HEK293 (cell line): Measurements from ENCODE around the gene TAOK3.

Experiments used
- CTCF ChIA-PET: fragments of 350-600 bp; formaldehyde crosslinking; extraction: SDS; loops from one replicate; lab custom pipeline; 2021; ENCODE audit warnings: antibody characterized with exemption; lab: Yijun Ruan, JAX
- POLR2A ChIA-PET: fragments of 300-600 bp; formaldehyde crosslinking; extraction: SDS; loops from one replicate; lab custom pipeline; 2020; ENCODE audit warnings: antibody characterized with exemption, inconsistent platforms; lab: Yijun Ruan, JAX
- H3K27ac ChIP-seq: fragments of 200-500 bp; sonication (Bioruptor generic); 2 replicates; pipeline ENCODE4 v1.5.1; 2014; ENCODE audit warnings: low read depth, low read length, control low read depth, inconsistent platforms; ENCODE audit errors: extremely low read depth
- H3K36me3 ChIP-seq, 2 experiments: fragments of 200-500 bp in 1 of 2; sonication (Bioruptor generic) in 1 of 2; 1 replicate in 1 of 2; 2 replicates in 1 of 2; pipeline ENCODE4 v1.5.1; 2014 to 2017; ENCODE audit warnings: inconsistent platforms in 2 of 2, low read length in 2 of 2; ENCODE audit not compliant: control insufficient read depth in 2 of 2, insufficient read depth in 1 of 2
- H3K4me1 ChIP-seq: fragments of 200-500 bp; sonication (Bioruptor generic); 2 replicates; pipeline ENCODE4 v1.5.1; 2014; ENCODE audit warnings: mild to moderate bottlenecking, low read length, inconsistent platforms; ENCODE audit not compliant: control insufficient read depth, insufficient read depth
- H3K4me3 ChIP-seq: 2 replicates; pipeline ENCODE4 v1.5.1; 2011; ENCODE audit warnings: low read depth, mild to moderate bottlenecking, control low read depth, low read length, moderate library complexity
- H3K9me3 ChIP-seq: fragments of 200-500 bp; sonication (Bioruptor generic); 2 replicates; pipeline ENCODE4 v1.5.1; 2014; ENCODE audit warnings: low read depth, low read length, inconsistent platforms; ENCODE audit not compliant: control insufficient read depth, insufficient read depth
- GLIS2 ChIP-seq: fragments of 450-650 bp; formaldehyde crosslinking; IDR thresholded peaks from 2 replicates; pipeline ENCODE4 v1.5.1; 2016; ENCODE audit warnings: missing biosample characterization, missing genetic modification characterization
- REPIN1 ChIP-seq: fragments of 450-650 bp; formaldehyde crosslinking; IDR thresholded peaks from 2 replicates; pipeline ENCODE4 v1.5.1; 2017; ENCODE audit warnings: missing biosample characterization, missing genetic modification characterization, low read depth
- SALL2 ChIP-seq: fragments of 450-650 bp; formaldehyde crosslinking; IDR thresholded peaks from 2 replicates; pipeline ENCODE4 v1.5.0; 2017; ENCODE audit warnings: missing biosample characterization, mild to moderate bottlenecking, missing genetic modification characterization, borderline replicate concordance
- WT1 ChIP-seq: fragments of 450-650 bp; formaldehyde crosslinking; IDR thresholded peaks from 2 replicates; pipeline ENCODE4 v1.5.1; 2016; ENCODE audit warnings: missing biosample characterization, missing genetic modification characterization
- ZBTB17 ChIP-seq: fragments of 450-650 bp; formaldehyde crosslinking; IDR thresholded peaks from 2 replicates; pipeline ENCODE4 v1.5.1; 2016; ENCODE audit warnings: missing biosample characterization, missing genetic modification characterization
- ZNF121 ChIP-seq: fragments of 450-650 bp; formaldehyde crosslinking; IDR thresholded peaks from 2 replicates; pipeline ENCODE4 v1.5.1; 2016; ENCODE audit warnings: missing biosample characterization, missing genetic modification characterization
- ZNF175 ChIP-seq: fragments of 450-650 bp; formaldehyde crosslinking; IDR thresholded peaks from 2 replicates; pipeline ENCODE4 v1.5.1; 2016; ENCODE audit warnings: missing biosample characterization, missing genetic modification characterization
- ZNF211 ChIP-seq: fragments of 450-650 bp; formaldehyde crosslinking; IDR thresholded peaks from 2 replicates; pipeline ENCODE4 v1.5.1; 2016; ENCODE audit warnings: low read depth, missing biosample characterization, missing genetic modification characterization
- ZNF214 ChIP-seq: fragments of 450-650 bp; formaldehyde crosslinking; IDR thresholded peaks from 2 replicates; pipeline ENCODE4 v1.5.1; 2017; ENCODE audit warnings: missing biosample characterization, mild to moderate bottlenecking, missing genetic modification characterization, borderline replicate concordance
- ZNF366 ChIP-seq: fragments of 450-650 bp; formaldehyde crosslinking; conservative IDR thresholded peaks from 2 replicates; pipeline ENCODE4 v1.5.1; 2016; ENCODE audit warnings: missing biosample characterization, missing genetic modification characterization
- ZNF600 ChIP-seq: fragments of 450-650 bp; formaldehyde crosslinking; IDR thresholded peaks from 2 replicates; pipeline ENCODE4 v1.5.1; 2016; ENCODE audit warnings: missing biosample characterization, missing genetic modification characterization
- ZNF610 ChIP-seq: fragments of 450-650 bp; formaldehyde crosslinking; IDR thresholded peaks from 2 replicates; pipeline ENCODE4 v1.5.1; 2016; ENCODE audit warnings: missing biosample characterization, missing genetic modification characterization, borderline replicate concordance
- ZNF624 ChIP-seq: fragments of 450-650 bp; formaldehyde crosslinking; IDR thresholded peaks from 2 replicates; pipeline ENCODE4 v1.5.1; 2017; ENCODE audit warnings: missing biosample characterization, missing genetic modification characterization
- TF ChIP-seq, protein P1 (sequence below): fragments of 450-650 bp; formaldehyde crosslinking; IDR thresholded peaks from 2 replicates; pipeline ENCODE4 v1.5.1; 2016; ENCODE audit warnings: missing biosample characterization, missing genetic modification characterization
- TF ChIP-seq, protein P2 (sequence below): fragments of 450-650 bp; formaldehyde crosslinking; IDR thresholded peaks from 2 replicates; pipeline ENCODE4 v1.5.1; 2016; ENCODE audit warnings: missing biosample characterization, missing genetic modification characterization

The TAOK3 gene

DNA sequence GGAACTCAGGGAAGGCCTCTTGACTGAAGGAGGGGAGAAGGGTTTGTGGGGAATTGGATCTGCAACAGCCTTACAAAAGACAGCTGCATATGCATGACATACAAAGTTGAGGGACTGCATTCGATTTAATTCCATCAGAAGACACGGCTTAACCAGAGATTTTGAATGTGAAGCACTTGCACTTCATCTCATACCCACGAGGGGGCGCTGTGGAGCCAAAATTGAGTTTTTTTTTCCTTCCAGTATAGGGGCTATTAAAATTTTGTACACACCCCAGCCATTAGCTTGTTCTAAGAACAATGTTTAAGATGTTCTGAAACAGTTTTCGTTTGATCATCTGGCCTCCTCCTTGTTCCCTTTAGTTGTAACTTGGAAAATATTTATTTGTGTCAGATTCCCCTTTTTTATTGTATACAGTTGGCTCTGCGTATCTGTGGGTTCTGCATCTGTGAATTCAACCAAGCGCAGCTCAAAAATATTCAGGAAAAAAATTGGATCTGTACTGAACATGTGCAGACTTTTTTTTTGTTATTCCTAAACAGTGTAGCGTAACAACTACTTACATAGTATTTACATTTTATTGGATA, 5.3 kb upstream of the TAOK3 start (continued):
- TF ChIP-seq ZNF214 (tag by site-specific recombination), result no peak

- Histone ChIP-seq H3K36me3 (peaks cover 21 to 32% of the 10 kb centered on the region in 2 experiments), H3K27ac (peak overlapping the region; percentile 19), H3K9me3 (no peaks in the 10 kb centered on the region), H3K4me1 (peaks cover 4% of the 10 kb centered on the region; the same call in 1 of the 2 replicates), H3K4me3 (peak overlapping the region; percentile 91)
- POLR2A ChIA-PET, result interaction anchor here (0.6 to 2.0 kb wide), 8 partner anchors 20 to 1015 kb away, joined by 3 to 12 read pairs (median 6); partner anchors contain the start of gene PEBP1
- TF ChIP-seq ZNF610 (tag by site-specific recombination) (no peak), ZNF600 (tag by site-specific recombination) (peak; percentile 69; the same call in 1 of the 2 replicates), SALL2 (tag by site-specific recombination) (no peak), ZNF211 (tag by site-specific recombination) (no peak), ZNF624 (tag by site-specific recombination) (no peak), ZBTB17 (tag by site-specific recombination) (peak; percentile 69), ZNF175 (tag by site-specific recombination) (no peak), ZNF214 (tag by site-specific recombination) (no peak), ZNF366 (tag by site-specific recombination) (peak; percentile 71), REPIN1 (tag by site-specific recombination) (no peak), WT1 (no peak), GLIS2 (tag by site-specific recombination) (peak; percentile 31; the same call in 1 of the 2 replicates), ZNF121 (tag by site-specific recombination) (no peak)
- TF ChIP-seq, protein P1, sequence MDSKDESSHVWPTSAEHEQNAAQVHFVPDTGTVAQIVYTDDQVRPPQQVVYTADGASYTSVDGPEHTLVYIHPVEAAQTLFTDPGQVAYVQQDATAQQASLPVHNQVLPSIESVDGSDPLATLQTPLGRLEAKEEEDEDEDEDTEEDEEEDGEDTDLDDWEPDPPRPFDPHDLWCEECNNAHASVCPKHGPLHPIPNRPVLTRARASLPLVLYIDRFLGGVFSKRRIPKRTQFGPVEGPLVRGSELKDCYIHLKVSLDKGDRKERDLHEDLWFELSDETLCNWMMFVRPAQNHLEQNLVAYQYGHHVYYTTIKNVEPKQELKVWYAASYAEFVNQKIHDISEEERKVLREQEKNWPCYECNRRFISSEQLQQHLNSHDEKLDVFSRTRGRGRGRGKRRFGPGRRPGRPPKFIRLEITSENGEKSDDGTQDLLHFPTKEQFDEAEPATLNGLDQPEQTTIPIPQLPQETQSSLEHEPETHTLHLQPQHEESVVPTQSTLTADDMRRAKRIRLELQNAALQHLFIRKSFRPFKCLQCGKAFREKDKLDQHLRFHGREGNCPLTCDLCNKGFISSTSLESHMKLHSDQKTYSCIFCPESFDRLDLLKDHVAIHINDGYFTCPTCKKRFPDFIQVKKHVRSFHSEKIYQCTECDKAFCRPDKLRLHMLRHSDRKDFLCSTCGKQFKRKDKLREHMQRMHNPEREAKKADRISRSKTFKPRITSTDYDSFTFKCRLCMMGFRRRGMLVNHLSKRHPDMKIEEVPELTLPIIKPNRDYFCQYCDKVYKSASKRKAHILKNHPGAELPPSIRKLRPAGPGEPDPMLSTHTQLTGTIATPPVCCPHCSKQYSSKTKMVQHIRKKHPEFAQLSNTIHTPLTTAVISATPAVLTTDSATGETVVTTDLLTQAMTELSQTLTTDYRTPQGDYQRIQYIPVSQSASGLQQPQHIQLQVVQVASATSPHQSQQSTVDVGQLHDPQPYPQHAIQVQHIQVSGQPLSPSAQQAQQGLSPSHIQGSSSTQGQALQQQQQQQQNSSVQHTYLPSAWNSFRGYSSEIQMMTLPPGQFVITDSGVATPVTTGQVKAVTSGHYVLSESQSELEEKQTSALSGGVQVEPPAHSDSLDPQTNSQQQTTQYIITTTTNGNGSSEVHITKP (tag by site-specific recombination), result peak; percentile 28; the same call in 1 of the 2 replicates
- TF ChIP-seq, protein P2, sequence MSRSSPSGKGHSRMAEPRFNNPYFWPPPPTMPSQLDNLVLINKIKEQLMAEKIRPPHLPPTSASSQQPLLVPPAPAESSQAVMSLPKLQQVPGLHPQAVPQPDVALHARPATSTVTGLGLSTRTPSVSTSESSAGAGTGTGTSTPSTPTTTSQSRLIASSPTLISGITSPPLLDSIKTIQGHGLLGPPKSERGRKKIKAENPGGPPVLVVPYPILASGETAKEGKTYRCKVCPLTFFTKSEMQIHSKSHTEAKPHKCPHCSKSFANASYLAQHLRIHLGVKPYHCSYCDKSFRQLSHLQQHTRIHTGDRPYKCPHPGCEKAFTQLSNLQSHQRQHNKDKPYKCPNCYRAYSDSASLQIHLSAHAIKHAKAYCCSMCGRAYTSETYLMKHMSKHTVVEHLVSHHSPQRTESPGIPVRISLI (tag by site-specific recombination), result no peak
- CTCF ChIA-PET, result interaction anchor here (0.5 to 6.9 kb wide), 41 partner anchors 9 to 1168 kb away, joined by 3 to 125 read pairs (median 4); no protein-coding TSS in a partner anchor
These were observed 4.5 kb upstream of the TAOK3 start for GRCh38 chr12:118377021-118377883.
